Neural crest cell (in vitro differentiated cells): Measurements from ENCODE around the gene GPX3. TPM values are rescaled to one million over a fixed set of nuclear protein-coding genes. Genes with fewer than 3 reads are reported as not detected.

Source experiments
- DNase-seq: peaks from one replicate; pipeline ENCODE4 v3.0.0; 2021; ENCODE audit warnings: low read depth, mixed read lengths, low spot score
- H3K27ac Mint-ChIP-seq: one replicate; pipeline ENCODE4 v1.8.0; 2021; ENCODE audit warnings: mild to moderate bottlenecking, mixed read lengths; ENCODE audit not compliant: unreplicated experiment
- H3K27me3 Mint-ChIP-seq: 2 replicates; pipeline ENCODE4 v1.8.0; 2021; ENCODE audit warnings: low read depth, mild to moderate bottlenecking, mixed read lengths
- H3K36me3 Mint-ChIP-seq: 2 replicates; pipeline ENCODE4 v1.8.0; 2021; ENCODE audit warnings: low read depth, mild to moderate bottlenecking, mixed read lengths
- H3K4me1 Mint-ChIP-seq: 2 replicates; pipeline ENCODE4 v1.8.0; 2021; ENCODE audit warnings: mixed read lengths
- H3K4me3 Mint-ChIP-seq: one replicate; pipeline ENCODE4 v1.8.0; 2021; ENCODE audit warnings: mild to moderate bottlenecking, mixed read lengths
- H3K9me3 Mint-ChIP-seq: 2 replicates; pipeline ENCODE4 v1.8.0; 2021; ENCODE audit warnings: mixed read lengths
- CTCF ChIP-seq: fragments of 200-600 bp; sonication (generic); conservative IDR thresholded peaks from 2 replicates; pipeline ENCODE4 v1.5.0; 2021; ENCODE audit warnings: antibody characterized with exemption, mild to moderate bottlenecking
- total RNA-seq: library from RNA; stranded (reverse); gene quantifications from 2 replicates; pipeline ENCODE4 v1.2.1, GENCODE V29; 2021

Gene GPX3
- total RNA-seq, 1 donor from 2014 or later = 4.6 TPM

DNA sequence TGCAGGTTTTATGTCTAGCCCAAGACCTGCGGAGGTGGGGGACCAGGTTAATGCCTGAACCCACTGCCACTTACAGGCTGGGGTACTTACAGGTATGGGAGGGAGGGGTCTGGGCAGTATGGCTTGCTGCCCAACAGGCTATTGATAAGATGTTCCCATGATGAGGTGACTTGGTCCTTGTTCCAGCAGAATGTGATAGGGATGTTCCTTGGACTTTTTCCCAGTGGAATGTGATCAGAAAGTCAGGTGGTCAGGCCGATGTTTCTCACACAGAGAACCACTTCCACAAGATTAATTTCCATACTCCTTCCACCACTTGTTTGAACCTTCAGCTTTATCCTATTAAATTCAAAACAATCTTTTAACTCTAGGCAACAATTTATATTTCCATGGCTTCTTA lies 27.0 kb upstream of the GPX3 start:
- no peak overlapping the region for H3K27ac Mint-ChIP-seq
- no peak for DNase-seq
- peaks cover 9% of the 10 kb centered on the region for H3K36me3 Mint-ChIP-seq
- H3K27me3 Mint-ChIP-seq = no peaks in the 10 kb centered on the region
- no peak overlapping the region for H3K4me3 Mint-ChIP-seq
- no peaks in the 10 kb centered on the region for H3K4me1 Mint-ChIP-seq
- no peak for TF ChIP-seq CTCF
- H3K9me3 Mint-ChIP-seq = peaks cover 17% of the 10 kb centered on the region

GRCh38 chr5:150993826-150994412 lies 26.5 kb upstream of the GPX3 start:
- no peak for DNase-seq
- H3K4me1 Mint-ChIP-seq = no peaks in the 10 kb centered on the region
- H3K36me3 Mint-ChIP-seq = peaks cover 9% of the 10 kb centered on the region
- H3K27me3 Mint-ChIP-seq = no peaks in the 10 kb centered on the region
- H3K4me3 Mint-ChIP-seq = no peak overlapping the region
- H3K9me3 Mint-ChIP-seq = peaks cover 17% of the 10 kb centered on the region
- no peak for TF ChIP-seq CTCF
- H3K27ac Mint-ChIP-seq = no peak overlapping the region

DNA sequence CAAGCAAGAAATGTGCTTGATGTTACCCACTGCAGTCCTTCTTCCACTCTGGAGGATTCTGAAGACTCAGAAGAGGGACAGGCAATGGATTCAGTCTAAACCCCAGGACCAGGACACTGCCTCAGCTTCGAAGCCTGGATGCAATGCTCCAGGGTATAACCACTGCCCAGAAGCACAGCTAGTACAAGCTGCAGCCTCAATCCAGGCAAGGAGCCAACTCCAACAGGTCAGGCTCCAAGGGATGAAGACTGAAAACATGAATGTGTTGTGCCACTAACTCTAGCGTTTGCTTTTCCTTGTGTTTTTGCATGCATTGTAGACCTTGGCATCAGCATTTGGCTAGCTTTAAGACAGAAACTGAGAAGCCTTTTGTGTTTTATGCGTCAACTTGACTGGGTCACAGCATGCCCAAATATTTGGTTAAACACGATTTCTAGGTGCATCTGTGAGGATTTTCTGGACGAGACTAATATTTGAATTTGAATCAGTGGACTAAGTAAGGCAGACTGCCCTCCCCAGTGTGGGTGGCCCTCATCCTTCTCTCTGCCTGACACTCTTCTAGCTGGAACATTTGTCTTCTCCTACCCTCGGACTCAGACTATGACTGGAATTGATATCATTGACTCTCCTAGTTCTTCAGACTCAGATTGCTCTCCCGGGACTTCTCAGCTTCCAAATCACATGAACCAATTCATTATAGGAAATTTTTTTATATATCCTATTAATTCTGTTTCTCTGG lies 20.5 kb upstream of the GPX3 start:
- no peaks in the 10 kb centered on the region for H3K36me3 Mint-ChIP-seq
- TF ChIP-seq CTCF = no peak
- no peak overlapping the region for H3K4me3 Mint-ChIP-seq
- no peaks in the 10 kb centered on the region for H3K4me1 Mint-ChIP-seq
- no peak for DNase-seq
- peaks cover 3% of the 10 kb centered on the region for H3K27me3 Mint-ChIP-seq
- H3K27ac Mint-ChIP-seq = no peak overlapping the region
- H3K9me3 Mint-ChIP-seq = peaks cover 3% of the 10 kb centered on the region

- Mint-ChIP-seq H3K27me3 (peaks cover 3% of the 10 kb centered on the region), H3K4me3 (no peak overlapping the region), H3K36me3 (no peaks in the 10 kb centered on the region), H3K27ac (no peak overlapping the region), H3K4me1 (no peaks in the 10 kb centered on the region), H3K9me3 (peaks cover 3% of the 10 kb centered on the region)
- TF ChIP-seq CTCF = no peak
- no peak for DNase-seq
These were observed 19.0 kb upstream of the GPX3 start for GRCh38 chr5:151001436-151001835.

- Mint-ChIP-seq H3K4me1 (no peaks in the 10 kb centered on the region), H3K27me3 (peaks cover 3% of the 10 kb centered on the region), H3K36me3 (no peaks in the 10 kb centered on the region), H3K9me3 (peaks cover 1% of the 10 kb centered on the region), H3K27ac (no peak overlapping the region), H3K4me3 (no peak overlapping the region)
- no peak for DNase-seq
- TF ChIP-seq CTCF = peak; percentile 62
These were observed 18.1 kb upstream of the GPX3 start for GRCh38 chr5:151002250-151002649.
